Lower lobe of right lung (tissue), 2 donors: ENCODE measurements around the gene TAS2R41. TPM values are rescaled to one million over a fixed set of nuclear protein-coding genes. Genes with fewer than 3 reads are reported as not detected.

Experiments used
- ATAC-seq, 2 donors: fragments of 200-7000 bp; cut with Tn5 transposase; one replicate each; pipeline ENCODE4 v1.9.1; 2020 to 2022; ENCODE audit warnings: mild to moderate bottlenecking in 2 of 2, moderate library complexity in 2 of 2
- DNase-seq: peaks from one replicate; pipeline ENCODE4 v3.0.0-alpha.2; 2020
- H3K27ac ChIP-seq: fragments of 200-600 bp; one replicate; pipeline ENCODE4 v1.8.0; 2022
- H3K27me3 ChIP-seq: fragments of 200-600 bp; one replicate; pipeline ENCODE4 v1.8.0; 2022; ENCODE audit warnings: low read depth
- H3K36me3 ChIP-seq: fragments of 200-600 bp; one replicate; pipeline ENCODE4 v1.8.0; 2022; ENCODE audit warnings: mild to moderate bottlenecking
- H3K4me1 ChIP-seq: fragments of 200-600 bp; one replicate; pipeline ENCODE4 v1.8.0; 2022
- H3K4me3 ChIP-seq: fragments of 200-600 bp; one replicate; pipeline ENCODE4 v1.8.0; 2022; ENCODE audit warnings: mild to moderate bottlenecking
- H3K9me3 ChIP-seq: fragments of 200-600 bp; one replicate; pipeline ENCODE4 v1.8.0; 2022
- intact Hi-C: fragments of 100-400 bp; cut with DNase I; formaldehyde crosslinking; loops from one replicate; pipeline ENCODE4 v1.11.0; 2022
- total RNA-seq: library from RNA; stranded (reverse); fragmentation: NEBNext Ultra II Directional; extraction: Animal tissue kit (Norgen Biotek cat#: 25700); gene quantifications from one replicate; pipeline ENCODE4 v1.2.1, GENCODE V29; 2021
- TF ChIP-seq, protein P1 (sequence below): fragments of 200-600 bp; IDR thresholded peaks from one replicate; pipeline ENCODE4 v1.8.0; 2022; ENCODE audit warnings: antibody characterized with exemption, mild to moderate bottlenecking
- donor health status: DM: no; HTN: yes; CAD: no; lungs with severe emphysema.

The TAS2R41 gene
- total RNA-seq, 1 donor from 2014 or later, result not detected

DNA sequence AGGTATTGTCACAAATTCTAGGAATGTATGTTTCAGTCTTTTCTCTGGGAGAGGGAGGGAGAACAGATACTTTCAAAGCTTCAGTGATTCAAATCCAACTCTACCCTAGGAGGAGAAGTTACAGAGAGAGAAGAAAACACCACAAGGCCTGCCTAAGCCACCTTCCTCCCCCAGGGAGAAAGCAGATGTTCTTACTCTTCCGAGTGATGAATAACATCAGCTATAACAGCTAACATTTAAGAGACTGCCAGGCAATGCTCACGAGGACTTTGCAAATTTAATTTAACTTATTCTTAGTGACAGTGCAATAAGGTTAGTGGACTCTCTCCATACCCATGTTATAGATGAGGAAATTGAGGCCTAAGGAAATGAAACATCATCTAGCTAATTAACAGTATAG is 36.8 kb downstream of the TAS2R41 start:
- Histone ChIP-seq H3K4me3 (no peak overlapping the region), H3K4me1 (no peaks in the 10 kb centered on the region), H3K27ac (no peak overlapping the region), H3K9me3 (no peaks in the 10 kb centered on the region), H3K36me3 (no peaks in the 10 kb centered on the region), H3K27me3 (peaks cover 9% of the 10 kb centered on the region)
- intact Hi-C loops, result no loop called here
- DNase-seq (no peak), ATAC-seq (no peak)
- TF ChIP-seq, protein P1, sequence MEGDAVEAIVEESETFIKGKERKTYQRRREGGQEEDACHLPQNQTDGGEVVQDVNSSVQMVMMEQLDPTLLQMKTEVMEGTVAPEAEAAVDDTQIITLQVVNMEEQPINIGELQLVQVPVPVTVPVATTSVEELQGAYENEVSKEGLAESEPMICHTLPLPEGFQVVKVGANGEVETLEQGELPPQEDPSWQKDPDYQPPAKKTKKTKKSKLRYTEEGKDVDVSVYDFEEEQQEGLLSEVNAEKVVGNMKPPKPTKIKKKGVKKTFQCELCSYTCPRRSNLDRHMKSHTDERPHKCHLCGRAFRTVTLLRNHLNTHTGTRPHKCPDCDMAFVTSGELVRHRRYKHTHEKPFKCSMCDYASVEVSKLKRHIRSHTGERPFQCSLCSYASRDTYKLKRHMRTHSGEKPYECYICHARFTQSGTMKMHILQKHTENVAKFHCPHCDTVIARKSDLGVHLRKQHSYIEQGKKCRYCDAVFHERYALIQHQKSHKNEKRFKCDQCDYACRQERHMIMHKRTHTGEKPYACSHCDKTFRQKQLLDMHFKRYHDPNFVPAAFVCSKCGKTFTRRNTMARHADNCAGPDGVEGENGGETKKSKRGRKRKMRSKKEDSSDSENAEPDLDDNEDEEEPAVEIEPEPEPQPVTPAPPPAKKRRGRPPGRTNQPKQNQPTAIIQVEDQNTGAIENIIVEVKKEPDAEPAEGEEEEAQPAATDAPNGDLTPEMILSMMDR, result no peak

GRCh38 chr7:143514995-143515735 is 37.5 kb downstream of the TAS2R41 start:
- no peaks in the 10 kb centered on the region for H3K9me3 ChIP-seq
- H3K4me3 ChIP-seq, result no peak overlapping the region
- H3K27ac ChIP-seq, result no peak overlapping the region
- peaks cover 9% of the 10 kb centered on the region for H3K27me3 ChIP-seq
- DNase-seq (no peak), ATAC-seq (no peak)
- TF ChIP-seq, protein P1, result no peak
- H3K4me1 ChIP-seq, result no peaks in the 10 kb centered on the region
- H3K36me3 ChIP-seq, result no peaks in the 10 kb centered on the region
- intact Hi-C loops, result no loop called here

- no peak for ATAC-seq
- TF ChIP-seq, protein P1, result no peak
- intact Hi-C loops, result no loop called here
Observed at GRCh38 chr7:143516981-143517380, 39.3 kb downstream of the TAS2R41 start.

GRCh38 chr7:143518521-143518920 is 40.8 kb downstream of the TAS2R41 start:
- TF ChIP-seq, protein P1, result no peak
- ATAC-seq (no peak), DNase-seq (no peak)
- Histone ChIP-seq H3K27me3 (no peaks in the 10 kb centered on the region), H3K4me1 (no peaks in the 10 kb centered on the region), H3K36me3 (no peaks in the 10 kb centered on the region), H3K27ac (no peak overlapping the region), H3K9me3 (no peaks in the 10 kb centered on the region), H3K4me3 (no peak overlapping the region)
- intact Hi-C loops, result no loop called here

More at GRCh38 chr7:143516981-143517380, 39.3 kb downstream of the TAS2R41 start:
- Histone ChIP-seq H3K36me3 (no peaks in the 10 kb centered on the region), H3K4me3 (no peak overlapping the region), H3K27me3 (no peaks in the 10 kb centered on the region), H3K4me1 (no peaks in the 10 kb centered on the region), H3K27ac (no peak overlapping the region), H3K9me3 (no peaks in the 10 kb centered on the region)
- DNase-seq, result no peak

GRCh38 chr7:143518941-143519340 is 41.3 kb downstream of the TAS2R41 start:
- intact Hi-C loops, result no loop called here
- no peak overlapping the region for H3K27ac ChIP-seq
- ATAC-seq (no peak), DNase-seq (no peak)
- no peak overlapping the region for H3K4me3 ChIP-seq
- no peaks in the 10 kb centered on the region for H3K36me3 ChIP-seq
- H3K9me3 ChIP-seq, result no peaks in the 10 kb centered on the region
- no peaks in the 10 kb centered on the region for H3K27me3 ChIP-seq
- no peaks in the 10 kb centered on the region for H3K4me1 ChIP-seq
- TF ChIP-seq, protein P1, result no peak
